Measurements from ENCODE around the gene IGFALS.

Gene IGFALS

DNA sequence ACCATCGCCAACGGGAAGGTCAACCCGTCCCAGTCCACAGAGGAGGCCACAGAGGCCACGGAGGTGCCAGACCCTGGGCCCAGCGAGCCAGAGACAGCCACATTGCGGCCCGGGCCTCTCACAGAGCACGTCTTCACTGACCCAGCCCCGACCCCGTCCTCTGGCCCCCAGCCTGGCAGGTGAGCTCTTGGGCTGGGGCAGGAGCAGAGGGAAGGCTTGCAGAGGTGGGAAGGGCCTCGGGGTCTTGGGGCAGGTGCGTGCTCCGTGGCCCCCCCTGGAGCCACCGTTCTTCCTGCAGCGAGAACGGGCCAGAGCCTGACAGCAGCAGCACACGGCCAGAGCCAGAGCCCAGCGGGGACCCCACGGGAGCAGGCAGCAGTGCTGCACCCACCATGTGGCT is 27.3 kb downstream of the IGFALS start:
- no peak for DNase-seq (ENCODE audit: low read depth in 2 of 2)

DNA sequence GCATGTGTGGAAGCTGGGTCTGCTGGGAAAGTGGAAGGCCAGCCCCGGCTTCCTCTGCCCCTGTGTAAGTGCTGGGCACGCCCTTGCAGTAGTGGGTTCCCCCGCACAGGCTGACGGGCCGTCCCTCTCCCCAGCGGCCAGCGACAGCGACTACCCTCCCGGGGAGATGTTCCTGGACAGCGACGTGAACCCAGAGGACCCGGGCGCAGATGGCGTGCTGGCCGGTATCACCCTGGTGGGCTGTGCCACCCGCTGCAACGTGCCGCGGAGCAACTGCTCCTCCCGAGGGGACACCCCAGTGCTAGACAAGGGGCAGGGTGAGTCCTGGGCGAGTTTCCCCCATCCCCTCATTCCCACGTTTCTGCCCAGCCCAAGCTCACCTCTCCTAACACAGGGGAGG is 27.7 kb downstream of the IGFALS start:
- DNase-seq (ENCODE audit: low read depth in 2 of 2): no peak

DNA sequence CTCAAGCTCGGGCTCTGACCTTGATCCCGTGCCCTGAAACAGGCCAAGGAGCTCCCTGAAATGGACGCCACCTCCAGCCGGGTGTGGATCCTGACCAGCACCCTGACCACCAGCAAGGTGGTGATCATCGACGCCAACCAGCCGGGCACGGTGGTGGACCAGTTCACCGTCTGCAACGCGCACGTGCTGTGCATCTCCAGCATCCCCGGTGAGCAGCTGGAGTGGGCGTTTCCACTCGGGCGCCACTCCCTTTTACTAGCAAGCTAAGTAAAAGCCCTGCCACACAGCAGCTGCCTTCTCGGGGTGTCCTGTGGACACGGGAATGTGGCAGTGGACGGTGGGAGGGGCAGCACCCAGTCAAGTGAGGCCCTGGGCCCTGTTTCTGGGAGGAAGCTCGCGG is 28.5 kb downstream of the IGFALS start:
- no peak for DNase-seq (ENCODE audit: low read depth in 2 of 2)

DNA sequence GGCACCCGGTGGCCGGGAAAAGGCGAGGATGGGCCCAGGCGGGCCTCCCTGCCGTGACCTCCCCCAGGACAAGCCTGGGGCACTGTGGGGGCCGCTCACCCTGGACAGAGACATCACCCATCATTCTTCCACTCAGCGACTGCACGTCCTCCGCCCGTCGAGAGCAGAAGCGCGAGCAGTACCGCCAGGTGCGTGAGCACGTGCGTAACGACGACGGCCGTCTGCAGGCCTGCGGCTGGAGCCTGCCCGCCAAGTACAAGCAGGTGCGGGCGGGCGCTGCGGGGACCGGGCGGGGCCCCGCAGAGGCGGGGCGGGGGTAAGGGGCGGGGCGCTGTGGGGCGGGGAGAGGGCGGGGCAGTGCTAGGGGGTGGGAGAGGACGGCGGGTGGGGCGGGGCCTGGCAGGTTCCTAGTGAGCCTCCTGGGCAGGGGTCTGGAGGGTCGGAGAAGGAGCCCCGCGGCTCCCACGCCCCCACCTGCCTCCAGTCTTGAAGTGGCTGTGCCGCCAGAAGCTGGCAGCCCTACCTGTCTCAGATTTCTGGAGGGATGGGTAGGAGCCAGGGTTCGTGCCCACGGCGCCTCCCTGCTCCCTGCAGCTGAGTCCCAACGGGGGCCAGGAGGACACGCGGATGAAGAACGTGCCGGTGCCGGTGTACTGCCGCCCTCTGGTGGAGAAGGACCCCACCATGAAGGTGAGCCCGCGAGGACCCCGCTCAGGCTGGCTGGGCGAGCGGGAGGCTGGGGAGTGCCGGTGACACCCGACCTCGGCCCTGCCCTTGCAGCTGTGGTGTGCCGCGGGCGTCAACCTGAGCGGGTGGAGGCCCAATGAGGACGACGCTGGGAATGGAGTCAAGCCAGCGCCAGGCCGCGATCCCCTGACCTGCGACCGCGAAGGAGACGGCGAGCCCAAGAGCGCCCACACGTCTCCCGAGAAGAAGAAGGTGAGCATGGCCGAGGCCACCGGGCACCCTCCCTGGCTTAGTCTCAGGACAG is 29.7 kb downstream of the IGFALS start:
- DNase-seq (ENCODE audit: low read depth in 2 of 2): no peak

DNA sequence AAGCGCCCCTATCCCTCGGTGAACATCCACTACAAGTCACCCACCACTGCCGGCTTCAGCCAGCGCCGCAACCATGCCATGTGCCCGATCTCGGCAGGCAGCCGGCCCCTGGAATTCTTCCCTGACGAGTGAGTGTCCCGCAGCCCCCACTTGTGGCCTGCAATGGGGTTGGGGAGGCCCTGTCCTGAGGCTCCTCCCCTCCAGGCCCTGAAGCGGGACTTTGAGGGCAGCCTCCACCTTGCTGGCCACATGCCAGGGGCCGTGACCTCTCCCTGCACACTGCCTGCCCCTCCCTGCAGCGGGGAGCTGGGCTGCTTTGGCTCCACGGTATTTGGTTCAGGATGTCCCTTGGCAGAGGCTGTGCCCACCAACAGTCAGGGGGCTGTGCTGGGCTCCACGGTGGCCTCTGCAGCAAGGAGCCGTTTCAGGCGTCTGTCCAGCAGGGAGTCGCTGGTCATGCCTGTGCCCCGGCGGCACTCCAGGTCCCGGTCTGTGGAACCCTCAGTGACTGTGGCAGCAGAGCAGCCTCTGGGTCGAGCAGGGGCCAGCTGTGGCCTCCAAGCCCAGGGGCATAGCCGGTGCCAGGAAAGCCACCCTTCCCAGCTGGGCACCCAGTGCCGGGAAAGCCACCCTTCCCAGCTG is 30.5 kb downstream of the IGFALS start:
- no peak for DNase-seq (ENCODE audit: low read depth in 2 of 2)

DNA sequence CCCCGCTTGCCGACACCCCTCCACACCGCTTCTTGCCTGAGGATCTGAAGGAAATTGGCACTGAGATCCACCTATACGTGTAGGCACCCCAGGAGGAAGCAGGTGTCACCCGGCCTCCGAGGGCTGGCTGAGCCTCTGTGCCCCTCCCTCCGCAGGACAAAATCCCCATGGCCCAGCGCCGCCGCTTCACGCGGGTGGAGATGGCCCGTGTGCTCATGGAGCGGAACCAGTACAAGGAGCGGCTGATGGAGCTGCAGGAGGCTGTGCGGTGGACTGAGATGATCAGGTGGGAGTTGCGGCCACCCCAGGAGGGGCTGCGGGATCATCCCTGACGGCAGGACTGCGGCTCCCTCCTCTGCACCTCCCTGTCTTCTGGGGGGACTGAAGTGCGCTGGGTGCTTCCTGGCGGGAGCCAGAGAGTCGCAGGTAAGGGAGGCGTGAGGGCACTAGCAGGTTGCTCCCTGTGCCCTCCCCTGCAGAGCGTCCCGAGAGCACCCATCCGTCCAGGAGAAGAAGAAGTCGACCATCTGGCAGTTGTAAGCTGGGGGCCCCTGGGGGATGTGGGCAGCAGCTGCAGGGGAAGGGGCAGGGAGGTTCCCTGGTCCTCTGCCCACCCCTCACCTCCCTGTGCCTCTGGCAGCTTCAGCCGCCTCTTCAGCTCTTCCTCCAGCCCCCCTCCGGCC is 31.2 kb downstream of the IGFALS start:
- DNase-seq (ENCODE audit: low read depth in 2 of 2): no peak

DNA sequence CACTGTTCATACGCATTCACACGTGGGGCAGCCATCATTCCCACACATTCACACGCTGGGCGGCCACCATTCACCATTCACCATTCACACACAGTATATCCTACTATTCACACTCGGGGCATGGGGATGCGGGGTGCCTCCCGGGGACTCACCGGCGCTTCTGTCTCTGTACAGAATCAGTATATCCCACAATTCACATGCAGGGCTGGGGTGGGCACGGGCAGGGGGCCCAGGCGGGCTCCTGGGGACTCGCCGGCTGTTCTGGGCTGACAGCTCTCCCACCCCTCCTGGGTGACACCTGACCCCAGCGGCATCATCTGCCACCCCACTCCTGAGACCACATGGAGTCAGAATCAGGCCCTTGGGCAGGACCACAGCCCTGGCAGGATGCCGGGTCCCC is 31.8 kb downstream of the IGFALS start:
- no peak for DNase-seq (ENCODE audit: low read depth in 2 of 2)

DNA sequence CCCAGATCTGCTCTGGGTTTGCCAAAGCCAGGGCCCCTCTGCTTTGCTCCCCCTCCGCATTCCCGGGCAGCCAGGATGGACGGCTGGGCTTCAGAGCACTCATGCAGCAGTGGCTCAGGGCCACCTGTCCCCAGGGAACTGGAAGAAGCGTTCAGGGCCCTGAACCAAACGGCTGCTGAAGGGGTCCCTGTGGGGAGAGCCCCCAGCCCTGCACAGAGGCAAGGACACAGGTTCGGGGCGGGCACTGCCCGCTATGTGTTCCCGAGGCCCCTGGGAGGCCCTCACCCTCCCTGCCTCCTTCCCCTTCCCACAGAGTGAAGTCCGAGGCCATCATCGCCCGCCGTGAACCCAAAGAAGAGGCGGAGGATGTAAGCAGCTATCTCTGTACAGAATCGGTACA is 32.6 kb downstream of the IGFALS start:
- DNase-seq (ENCODE audit: low read depth in 2 of 2): no peak

DNA sequence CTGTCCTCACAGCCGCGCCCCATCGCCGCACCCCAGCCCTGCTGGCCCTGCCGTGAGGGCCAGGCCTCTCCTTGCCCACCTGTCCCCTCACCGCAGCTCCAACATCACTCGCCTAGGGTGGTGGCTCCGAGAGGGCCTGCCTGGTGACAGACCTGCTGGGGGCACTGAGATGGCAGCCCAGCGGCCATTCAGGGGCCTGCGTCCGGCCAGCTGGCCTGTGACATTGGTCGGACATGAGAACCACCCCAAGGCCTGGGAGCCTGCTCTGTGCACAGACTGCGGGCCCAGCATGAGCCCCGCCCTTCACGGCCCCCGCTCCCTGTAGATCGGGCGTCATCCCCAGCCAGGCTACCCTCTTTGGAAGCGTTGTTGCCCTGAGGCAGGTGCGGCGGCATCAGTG is 34.0 kb downstream of the IGFALS start:
- no peak for DNase-seq (ENCODE audit: low read depth in 2 of 2)

DNA sequence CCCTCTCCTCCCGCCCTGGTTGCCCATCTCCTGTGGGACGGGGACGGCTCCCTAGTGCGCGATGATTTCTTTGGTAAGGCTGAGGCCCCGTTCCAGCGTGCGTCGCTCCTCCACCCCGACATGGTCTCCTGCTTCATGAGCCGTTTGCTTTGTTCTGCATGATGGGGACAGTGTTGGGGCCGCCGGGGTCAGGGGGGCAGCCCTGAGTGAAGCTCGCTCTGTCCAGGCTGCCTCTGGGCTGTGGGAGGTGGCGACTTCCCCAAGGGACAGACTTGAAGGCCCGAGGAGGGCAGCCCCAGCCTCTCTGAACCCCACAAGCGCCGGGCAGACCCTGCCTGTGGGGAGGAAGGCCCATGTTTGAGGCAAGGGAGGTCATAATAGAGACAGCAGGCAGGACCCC is 34.6 kb downstream of the IGFALS start:
- DNase-seq (ENCODE audit: low read depth in 2 of 2): no peak

DNA sequence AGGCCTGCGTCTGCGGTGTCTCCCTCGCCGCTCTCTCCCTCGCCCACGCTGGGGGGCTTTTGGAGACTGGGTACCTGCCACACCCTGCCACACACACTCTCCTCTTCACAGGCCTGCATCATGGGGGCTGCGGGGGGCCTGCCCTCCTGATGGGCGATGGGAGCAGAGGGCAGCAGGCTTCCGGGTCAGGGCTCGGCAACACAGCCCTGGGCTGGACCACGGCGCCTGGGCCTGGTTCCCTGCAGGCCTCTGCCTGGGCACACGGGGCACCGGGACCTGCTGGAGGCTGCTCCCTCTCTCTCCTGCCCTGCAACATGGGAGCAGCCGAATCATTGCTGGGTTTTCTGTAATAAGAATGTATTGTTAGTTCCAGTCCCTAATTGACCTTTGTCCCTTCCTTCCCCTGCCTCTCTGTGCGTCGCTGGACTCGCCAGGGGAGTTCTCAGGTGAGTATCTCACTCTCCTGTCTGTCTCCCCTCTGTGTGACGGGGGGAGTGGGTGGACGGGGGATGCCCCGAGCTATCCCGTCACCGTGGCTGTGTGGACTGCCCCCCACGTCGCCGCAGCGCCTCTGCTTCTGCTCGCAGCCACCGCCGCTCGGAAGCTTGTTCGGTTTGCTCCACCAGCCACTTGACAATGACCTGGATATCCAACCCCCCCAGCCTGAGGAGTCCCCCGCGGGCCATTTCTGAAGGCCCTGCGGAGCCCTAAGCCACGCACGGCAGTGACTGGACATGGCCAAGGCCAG is 35.6 kb downstream of the IGFALS start:
- no peak for DNase-seq (ENCODE audit: low read depth in 2 of 2)

DNA sequence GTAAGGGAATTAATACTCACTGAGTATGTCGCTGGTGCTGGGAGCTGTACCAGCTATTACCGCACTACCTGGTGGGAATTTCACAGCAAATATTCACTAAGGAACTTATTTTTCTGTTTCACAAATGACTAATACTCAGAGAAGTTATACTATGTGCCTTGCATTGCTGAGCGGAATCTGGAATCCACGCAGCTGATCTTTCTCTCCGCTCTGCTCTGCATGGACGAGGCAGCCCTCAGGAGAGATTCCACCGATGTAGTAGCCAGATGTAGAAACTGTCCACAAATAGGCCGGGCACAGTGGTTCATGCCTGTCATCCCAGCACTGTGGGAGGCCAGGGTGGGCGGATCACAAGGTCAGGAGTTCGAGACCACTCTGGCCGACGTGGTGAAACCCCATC is 39.3 kb downstream of the IGFALS start:
- no peak for DNase-seq (ENCODE audit: low read depth in 2 of 2)

DNA sequence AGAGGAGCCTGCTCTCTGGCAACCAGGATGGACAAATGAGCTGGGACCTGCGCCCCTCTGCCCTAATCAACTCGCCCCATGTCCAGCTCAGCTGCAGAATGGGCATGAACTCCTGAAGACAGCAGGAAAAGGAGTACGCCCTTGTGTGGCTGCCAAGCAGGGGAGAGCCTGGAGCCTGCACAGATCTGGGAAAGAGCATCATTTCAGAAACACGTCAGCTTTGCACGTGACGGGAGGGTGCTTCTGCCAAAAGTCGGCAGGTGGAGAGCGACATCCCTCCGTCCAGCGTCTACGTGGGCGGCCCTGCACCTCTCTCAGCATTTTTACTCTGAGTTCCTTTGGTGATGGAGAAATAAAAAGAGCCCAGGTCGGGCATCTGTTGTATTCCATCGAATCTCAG is 40.7 kb downstream of the IGFALS start:
- DNase-seq (ENCODE audit: low read depth in 2 of 2): no peak

DNA sequence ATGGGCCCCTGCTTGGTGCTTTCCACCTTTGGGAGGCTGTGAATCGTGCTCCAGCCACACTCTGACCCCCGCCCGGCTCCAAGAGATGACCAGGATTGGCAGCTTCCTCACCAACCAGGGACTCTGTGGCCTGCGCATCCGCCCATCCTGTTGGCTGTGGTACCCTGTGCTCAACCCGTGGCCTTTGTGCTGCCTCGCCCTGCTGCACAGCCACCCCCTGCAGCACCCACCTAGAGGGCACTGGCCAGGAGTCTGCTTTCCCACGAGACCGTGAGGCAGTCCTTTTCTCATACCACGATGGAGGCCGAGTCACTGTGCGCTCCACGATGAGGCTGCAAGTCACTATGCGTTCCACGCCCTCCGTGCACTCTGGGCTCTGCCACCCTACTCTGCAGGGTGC is 41.6 kb downstream of the IGFALS start:
- DNase-seq (ENCODE audit: low read depth in 2 of 2): no peak

DNA sequence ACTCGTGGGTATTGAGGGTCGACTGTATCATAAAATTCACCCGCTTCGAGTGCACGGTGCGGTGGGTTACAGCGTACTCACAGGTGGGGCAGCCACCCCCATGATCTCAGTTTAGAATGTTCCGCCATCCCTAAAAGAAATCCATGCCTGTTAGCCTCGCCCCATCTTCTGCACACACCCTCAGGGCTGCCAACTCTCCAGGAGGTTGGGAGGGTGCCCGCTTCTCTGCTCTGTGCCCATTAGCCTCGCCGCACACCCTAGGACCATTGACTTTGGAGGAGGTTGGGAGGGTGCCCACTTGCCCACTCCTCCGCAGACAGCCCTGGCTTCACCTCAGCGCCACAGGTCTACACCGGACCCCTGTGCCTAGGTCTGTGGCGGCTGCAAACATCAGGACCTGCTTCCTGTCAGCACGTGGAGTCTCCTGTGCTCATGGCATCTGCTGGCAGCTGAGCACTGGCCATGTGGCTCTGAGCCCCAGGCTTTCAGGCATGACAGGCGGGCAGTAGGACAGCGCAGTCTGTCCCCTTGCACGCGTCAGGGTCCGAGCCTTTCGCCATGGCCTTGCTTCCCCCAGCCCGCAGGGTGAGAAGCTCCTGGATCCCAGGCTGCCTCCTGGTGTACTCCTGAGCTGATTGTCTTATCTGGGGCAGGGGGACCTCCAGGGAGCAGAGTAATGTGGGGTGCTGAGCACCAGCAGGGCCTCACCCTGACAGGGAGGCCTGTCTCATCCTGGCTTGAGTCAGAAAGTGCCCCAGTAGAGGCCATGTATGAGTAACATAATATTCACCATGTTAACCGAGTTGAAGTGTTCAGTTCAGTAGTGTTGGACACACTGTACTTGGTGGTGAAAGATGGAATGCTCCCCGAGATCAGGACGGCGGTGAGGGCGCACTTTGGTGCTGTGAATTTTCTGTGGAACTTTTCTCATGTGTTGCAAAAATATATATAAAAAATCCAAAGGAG is 44.1 kb downstream of the IGFALS start:
- no peak for DNase-seq (ENCODE audit: low read depth in 2 of 2)

DNA sequence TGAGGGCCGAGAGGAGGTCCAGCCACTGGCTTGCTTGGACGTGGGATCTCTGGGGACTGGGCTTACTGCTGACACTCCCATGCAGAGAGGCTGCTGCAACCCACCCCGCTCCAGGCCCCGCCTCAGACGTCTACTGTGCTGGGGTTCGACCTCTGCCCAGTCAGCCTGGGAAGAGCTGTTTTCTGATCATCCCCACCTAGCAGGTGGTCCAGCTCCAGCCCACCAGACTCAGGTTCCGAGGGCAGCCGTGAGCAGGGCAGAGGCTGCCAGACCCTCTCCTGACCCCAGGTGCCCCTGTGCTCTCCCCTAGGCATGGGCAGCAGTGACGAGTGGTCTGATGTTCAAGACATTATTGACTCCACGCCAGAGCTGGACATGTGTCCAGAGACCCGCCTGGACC is 45.6 kb downstream of the IGFALS start:
- no peak for DNase-seq (ENCODE audit: low read depth in 2 of 2)

DNA sequence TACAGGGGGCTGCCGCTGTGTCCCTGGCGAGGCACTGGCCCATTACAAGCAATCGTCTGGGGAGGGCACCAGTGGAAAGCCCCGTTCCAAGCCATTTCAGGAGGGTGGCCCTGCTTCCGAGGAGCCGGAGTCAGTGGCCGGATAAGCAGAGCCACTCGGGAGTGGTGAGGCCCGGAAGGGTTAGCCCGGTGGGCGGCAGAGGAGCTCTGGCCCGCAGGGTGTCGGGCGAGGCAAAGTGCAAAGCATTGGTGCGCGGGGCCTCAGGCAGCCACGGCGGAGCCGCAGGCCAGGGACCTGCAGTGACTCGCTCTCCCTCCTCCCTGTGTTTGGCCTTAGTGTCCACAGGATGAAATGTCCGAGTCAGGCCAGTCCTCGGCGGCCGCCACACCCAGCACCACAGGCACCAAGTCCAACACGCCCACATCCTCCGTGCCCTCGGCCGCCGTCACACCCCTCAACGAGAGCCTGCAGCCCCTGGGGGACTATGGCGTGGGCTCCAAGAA is 46.8 kb downstream of the IGFALS start:
- no peak for DNase-seq (ENCODE audit: low read depth in 2 of 2)

DNA sequence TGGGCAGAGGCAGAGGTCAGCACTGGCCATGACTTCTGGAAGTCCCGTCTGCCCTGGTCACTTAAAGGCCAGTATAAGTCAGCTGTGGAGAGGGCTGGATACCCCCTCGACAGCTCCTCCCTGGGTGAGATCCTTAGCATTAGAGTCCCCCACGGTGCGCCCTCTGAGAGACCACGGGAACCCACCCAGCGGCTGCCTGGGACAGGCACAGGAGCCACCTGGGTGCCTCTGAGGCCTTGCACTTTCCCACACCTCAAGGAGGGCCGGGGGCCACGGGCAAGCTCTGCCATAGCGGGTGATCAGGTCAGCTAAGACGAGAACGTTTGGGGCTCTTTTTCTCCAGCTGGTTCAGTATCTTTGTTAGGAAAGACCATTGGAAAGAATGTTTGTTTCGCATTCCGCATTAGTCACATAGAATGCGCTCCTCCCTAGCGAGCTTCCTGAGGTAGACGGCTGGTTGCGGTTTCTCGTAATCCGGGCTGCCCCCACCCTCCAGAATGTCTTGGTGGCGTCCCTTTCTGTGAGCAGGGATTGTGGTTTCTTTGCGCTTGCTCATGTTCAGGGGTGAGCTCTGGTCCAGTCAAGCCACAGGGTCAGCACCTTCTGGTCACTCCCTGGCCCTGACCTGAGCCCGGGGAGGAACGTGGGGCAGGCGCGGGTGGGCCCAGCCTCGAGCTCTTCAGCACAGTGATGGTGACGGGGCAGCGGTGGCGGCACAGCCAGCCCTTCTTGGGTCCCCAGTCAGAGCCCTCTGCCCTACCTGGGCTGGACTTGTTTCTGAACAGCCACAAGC is 47.4 kb downstream of the IGFALS start:
- no peak for DNase-seq (ENCODE audit: low read depth in 2 of 2)

DNA sequence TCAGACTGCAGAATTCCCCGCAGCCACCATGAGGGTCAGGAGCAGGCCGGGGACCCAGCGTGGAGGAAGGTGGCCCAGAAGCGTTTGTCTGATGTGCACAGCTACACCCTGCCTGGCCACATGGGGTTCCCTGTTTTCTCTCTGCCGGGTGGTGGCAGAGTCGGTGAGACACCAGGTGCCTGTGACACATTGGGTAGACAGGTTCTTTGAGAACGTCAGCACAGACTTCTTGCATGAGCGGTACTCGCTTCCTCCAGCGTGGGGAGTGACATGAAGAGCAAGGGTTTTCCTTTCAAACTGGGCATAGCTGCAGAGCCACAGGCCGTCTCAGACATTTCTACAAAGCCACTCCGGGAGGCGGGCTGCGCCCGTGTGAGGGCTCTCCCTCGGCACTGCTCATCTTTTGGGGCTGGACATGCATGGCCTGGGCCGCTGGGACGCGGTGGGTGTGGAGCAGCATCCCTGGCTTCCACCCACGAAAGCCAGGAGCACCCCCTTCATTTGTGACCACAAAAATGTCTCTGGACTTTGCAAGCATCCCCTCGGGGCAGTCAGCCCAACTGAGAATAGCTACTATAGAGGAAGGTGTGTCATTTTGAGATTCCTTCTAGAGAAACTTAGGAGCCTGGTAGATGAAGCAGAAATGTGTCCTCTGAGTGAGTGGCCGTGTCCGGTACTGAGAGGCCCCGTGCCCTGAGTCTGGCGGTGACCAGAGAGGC is 48.2 kb downstream of the IGFALS start:
- DNase-seq (ENCODE audit: low read depth in 2 of 2): no peak
